ENCODE measurements around the gene IGF2R.

IGF2R gene

GRCh38 chr6:160101277-160102205 lies 132.7 kb downstream of the IGF2R start:
- no peak overlapping the region for H3K4me3 ChIP-seq (ENCODE audit: low read depth, low read length)
- DNase-seq (ENCODE audit: low read depth), result no peak
- TF ChIP-seq CTCF (IDR thresholded peaks at IDR 0.05; ENCODE audit: low read depth, low read length, missing control alignments), result no peak
- in situ Hi-C loops (cut with HindIII; ENCODE audit: low sequenced_read_pairs), result no loop called here

- in situ Hi-C loops (cut with HindIII; ENCODE audit: low sequenced_read_pairs), result no loop called here
- DNase-seq (ENCODE audit: low read depth), result no peak
- H3K4me3 ChIP-seq (ENCODE audit: low read depth, low read length), result no peak overlapping the region
- no peak for TF ChIP-seq CTCF (IDR thresholded peaks at IDR 0.05; ENCODE audit: low read depth, low read length, missing control alignments)
Observed at GRCh38 chr6:160102399-160102798, 133.5 kb downstream of the IGF2R start.

GRCh38 chr6:160102956-160103824 lies 134.3 kb downstream of the IGF2R start:
- no peak overlapping the region for H3K4me3 ChIP-seq (ENCODE audit: low read depth, low read length)
- TF ChIP-seq CTCF (IDR thresholded peaks at IDR 0.05; ENCODE audit: low read depth, low read length, missing control alignments), result peak; percentile 37
- no peak for DNase-seq (ENCODE audit: low read depth)
- in situ Hi-C loops (cut with HindIII; ENCODE audit: low sequenced_read_pairs), result no loop called here

- TF ChIP-seq CTCF (IDR thresholded peaks at IDR 0.05; ENCODE audit: low read depth, low read length, missing control alignments), result no peak
- in situ Hi-C loops (cut with HindIII; ENCODE audit: low sequenced_read_pairs), result no loop called here
- no peak overlapping the region for H3K4me3 ChIP-seq (ENCODE audit: low read depth, low read length)
- DNase-seq (ENCODE audit: low read depth), result no peak
Observed at GRCh38 chr6:160103825-160104100, 134.9 kb downstream of the IGF2R start.

- TF ChIP-seq CTCF (IDR thresholded peaks at IDR 0.05; ENCODE audit: low read depth, low read length, missing control alignments), result no peak
- no peak for DNase-seq (ENCODE audit: low read depth)
- in situ Hi-C loops (cut with HindIII; ENCODE audit: low sequenced_read_pairs), result no loop called here
- H3K4me3 ChIP-seq (ENCODE audit: low read depth, low read length), result no peak overlapping the region
Observed at GRCh38 chr6:160104821-160105517, 136.1 kb downstream of the IGF2R start.

GRCh38 chr6:160106010-160106409 lies 137.1 kb downstream of the IGF2R start:
- no peak for TF ChIP-seq CTCF (IDR thresholded peaks at IDR 0.05; ENCODE audit: low read depth, low read length, missing control alignments)
- in situ Hi-C loops (cut with HindIII; ENCODE audit: low sequenced_read_pairs), result no loop called here
- no peak overlapping the region for H3K4me3 ChIP-seq (ENCODE audit: low read depth, low read length)
- no peak for DNase-seq (ENCODE audit: low read depth)

All from astrocyte of the cerebellum (primary cell).